Dendritic cell treated with granulocyte-macrophage colony-stimulating factor and Interleukin-4, amounts not matched to agents 40 ng/mL and 50 ng/mL, for 4 days (primary cell): Measurements from ENCODE around the gene ABHD14A.

Source experiments
- H3K27ac Mint-ChIP-seq: one replicate; pipeline ENCODE4 v1.8.0; 2022; ENCODE audit warnings: mild to moderate bottlenecking, mixed read lengths
- H3K27me3 Mint-ChIP-seq: one replicate; pipeline ENCODE4 v1.8.0; 2022; ENCODE audit warnings: mild to moderate bottlenecking, mixed read lengths
- H3K36me3 Mint-ChIP-seq: one replicate; pipeline ENCODE4 v1.8.0; 2022; ENCODE audit warnings: low read depth, mixed read lengths
- H3K4me1 Mint-ChIP-seq: one replicate; pipeline ENCODE4 v1.8.0; 2022; ENCODE audit warnings: low read depth, mixed read lengths
- H3K4me3 Mint-ChIP-seq: one replicate; pipeline ENCODE4 v1.8.0; 2022; ENCODE audit warnings: mild to moderate bottlenecking, moderate library complexity, mixed read lengths
- H3K9me3 Mint-ChIP-seq: one replicate; pipeline ENCODE4 v1.8.0; 2022; ENCODE audit warnings: mixed read lengths
- intact Hi-C: fragments of 100-400 bp; cut with micrococcal nuclease; formaldehyde crosslinking; loops from one replicate; pipeline ENCODE4 v1.15.0; 2022

Gene ABHD14A

GRCh38 chr3:51957520-51958205 lies 17.2 kb upstream of the ABHD14A start:
- intact Hi-C loops, result no loop called here
- H3K4me1 Mint-ChIP-seq, result peaks cover 45% of the 10 kb centered on the region
- no peak overlapping the region for H3K4me3 Mint-ChIP-seq
- no peaks in the 10 kb centered on the region for H3K9me3 Mint-ChIP-seq
- no peaks in the 10 kb centered on the region for H3K36me3 Mint-ChIP-seq
- H3K27me3 Mint-ChIP-seq, result peaks cover 67% of the 10 kb centered on the region
- H3K27ac Mint-ChIP-seq, result no peak overlapping the region

- Mint-ChIP-seq H3K27me3 (peaks cover 75% of the 10 kb centered on the region), H3K9me3 (no peaks in the 10 kb centered on the region), H3K4me1 (peaks cover 33% of the 10 kb centered on the region), H3K4me3 (no peak overlapping the region), H3K36me3 (no peaks in the 10 kb centered on the region), H3K27ac (no peak overlapping the region)
- intact Hi-C loops, result no loop called here
These were observed 16.0 kb upstream of the ABHD14A start for GRCh38 chr3:51958603-51959521.

DNA sequence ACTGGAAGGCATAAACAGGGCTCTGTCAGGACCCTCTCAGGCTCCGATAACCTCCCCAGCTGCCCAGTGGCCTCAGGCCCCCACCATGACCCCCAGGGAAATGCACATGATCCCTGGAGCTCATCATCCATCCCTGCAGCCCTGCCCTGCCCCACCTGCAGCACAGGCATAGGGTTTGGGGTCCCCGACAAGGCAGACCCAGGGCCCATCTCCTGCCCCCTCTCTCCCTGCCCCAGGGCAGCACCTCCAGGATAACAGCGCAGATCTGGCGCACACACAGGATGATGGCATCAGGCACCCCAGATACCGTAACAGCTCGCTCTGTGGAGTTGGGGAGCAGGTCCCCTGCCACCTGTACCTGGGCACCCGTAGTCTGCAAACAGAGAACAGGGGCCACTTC lies 15.2 kb upstream of the ABHD14A start:
- peaks cover 78% of the 10 kb centered on the region for H3K27me3 Mint-ChIP-seq
- no peaks in the 10 kb centered on the region for H3K9me3 Mint-ChIP-seq
- H3K27ac Mint-ChIP-seq, result no peak overlapping the region
- H3K4me3 Mint-ChIP-seq, result no peak overlapping the region
- peaks cover 26% of the 10 kb centered on the region for H3K4me1 Mint-ChIP-seq
- intact Hi-C loops, result no loop called here
- no peaks in the 10 kb centered on the region for H3K36me3 Mint-ChIP-seq

- Mint-ChIP-seq H3K27ac (no peak overlapping the region), H3K36me3 (no peaks in the 10 kb centered on the region)
These were observed 14.5 kb upstream of the ABHD14A start for GRCh38 chr3:51960386-51960785.

GRCh38 chr3:51961011-51961410 lies 13.9 kb upstream of the ABHD14A start:
- peaks cover 17% of the 10 kb centered on the region for H3K4me1 Mint-ChIP-seq
- H3K4me3 Mint-ChIP-seq, result no peak overlapping the region
- no peaks in the 10 kb centered on the region for H3K36me3 Mint-ChIP-seq
- intact Hi-C loops, result no loop called here
- no peak overlapping the region for H3K27ac Mint-ChIP-seq
- peaks cover 82% of the 10 kb centered on the region for H3K27me3 Mint-ChIP-seq
- no peaks in the 10 kb centered on the region for H3K9me3 Mint-ChIP-seq

More at GRCh38 chr3:51960386-51960785, 14.5 kb upstream of the ABHD14A start:
- peaks cover 18% of the 10 kb centered on the region for H3K4me1 Mint-ChIP-seq
- peaks cover 79% of the 10 kb centered on the region for H3K27me3 Mint-ChIP-seq
- intact Hi-C loops, result no loop called here
- no peak overlapping the region for H3K4me3 Mint-ChIP-seq
- no peaks in the 10 kb centered on the region for H3K9me3 Mint-ChIP-seq

GRCh38 chr3:51961602-51962569 lies 13.0 kb upstream of the ABHD14A start:
- Mint-ChIP-seq H3K27ac (no peak overlapping the region), H3K4me1 (peaks cover 17% of the 10 kb centered on the region), H3K4me3 (no peak overlapping the region), H3K9me3 (no peaks in the 10 kb centered on the region), H3K27me3 (peaks cover 82% of the 10 kb centered on the region), H3K36me3 (no peaks in the 10 kb centered on the region)
- intact Hi-C loops, result no loop called here

DNA sequence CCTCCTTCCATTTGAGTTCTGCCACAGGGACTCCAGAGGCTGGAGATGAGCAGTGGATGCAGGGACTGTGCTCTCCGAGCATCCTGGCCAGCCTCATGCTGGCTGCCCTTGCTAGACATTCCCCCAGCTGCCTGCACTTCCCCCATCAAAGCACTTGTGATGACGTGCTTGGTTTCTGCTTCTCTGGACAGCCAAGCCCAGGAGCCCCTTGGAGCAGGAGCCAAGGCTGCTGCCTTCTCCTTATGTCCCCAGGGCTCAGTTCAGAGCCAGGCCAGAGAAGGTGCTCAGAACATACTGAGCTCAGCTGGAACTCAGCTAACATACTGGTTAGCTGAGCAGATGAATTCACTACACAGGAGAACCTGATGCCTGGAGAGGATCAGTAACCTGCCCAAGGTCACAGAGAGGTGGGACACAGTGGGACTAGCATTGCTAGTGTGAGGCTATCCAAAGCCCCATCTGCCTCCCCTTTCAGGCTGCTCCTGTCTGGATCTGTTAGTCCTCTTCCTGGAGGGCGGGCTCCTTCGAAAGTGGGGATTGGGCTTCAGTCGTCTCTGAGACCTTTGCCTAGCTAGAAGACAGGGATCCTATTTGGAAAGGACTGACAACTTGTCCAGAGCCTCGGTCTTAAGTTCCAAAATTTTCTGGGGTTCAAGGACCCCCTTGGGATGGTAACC lies 11.9 kb upstream of the ABHD14A start:
- no peak overlapping the region for H3K4me3 Mint-ChIP-seq
- no peaks in the 10 kb centered on the region for H3K9me3 Mint-ChIP-seq
- H3K4me1 Mint-ChIP-seq, result peaks cover 15% of the 10 kb centered on the region
- peaks cover 85% of the 10 kb centered on the region for H3K27me3 Mint-ChIP-seq
- H3K27ac Mint-ChIP-seq, result no peak overlapping the region
- intact Hi-C loops, result no loop called here
- H3K36me3 Mint-ChIP-seq, result no peaks in the 10 kb centered on the region

GRCh38 chr3:51963951-51964451 lies 10.9 kb upstream of the ABHD14A start:
- Mint-ChIP-seq H3K36me3 (peaks cover 2% of the 10 kb centered on the region), H3K4me3 (no peak overlapping the region), H3K27ac (no peak overlapping the region), H3K9me3 (no peaks in the 10 kb centered on the region), H3K27me3 (peaks cover 86% of the 10 kb centered on the region), H3K4me1 (peaks cover 20% of the 10 kb centered on the region)
- intact Hi-C loops, result no loop called here

- peaks cover 7% of the 10 kb centered on the region for H3K36me3 Mint-ChIP-seq
- no peak overlapping the region for H3K4me3 Mint-ChIP-seq
- no peak overlapping the region for H3K27ac Mint-ChIP-seq
- peaks cover 24% of the 10 kb centered on the region for H3K4me1 Mint-ChIP-seq
- intact Hi-C loops, result no loop called here
- peaks cover 85% of the 10 kb centered on the region for H3K27me3 Mint-ChIP-seq
- H3K9me3 Mint-ChIP-seq, result no peaks in the 10 kb centered on the region
These were observed 10.3 kb upstream of the ABHD14A start for GRCh38 chr3:51964521-51964920.

DNA sequence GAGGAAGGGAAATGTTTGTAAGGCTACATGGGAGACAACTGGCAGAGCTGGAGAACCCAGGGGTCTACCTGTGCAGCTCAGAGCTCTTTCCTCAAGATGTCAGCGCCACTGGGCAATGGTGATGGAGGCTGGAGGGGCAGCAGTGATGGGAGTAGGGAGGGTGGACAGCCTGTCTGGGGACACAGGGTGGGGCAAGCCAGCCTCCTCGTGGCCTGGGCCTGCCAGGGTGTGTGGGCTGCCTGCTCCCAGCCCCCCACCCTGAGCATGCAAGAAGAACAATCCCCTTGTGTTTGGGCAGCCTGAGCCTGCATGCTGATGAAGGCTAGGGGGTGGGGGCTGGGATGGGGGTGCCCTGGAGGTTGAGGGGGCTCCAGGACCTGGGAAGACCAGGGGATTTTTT lies 8.8 kb upstream of the ABHD14A start:
- Mint-ChIP-seq H3K27me3 (peaks cover 75% of the 10 kb centered on the region), H3K4me1 (peaks cover 25% of the 10 kb centered on the region), H3K4me3 (peak overlapping the region; percentile 65), H3K27ac (no peak overlapping the region), H3K36me3 (peaks cover 12% of the 10 kb centered on the region), H3K9me3 (no peaks in the 10 kb centered on the region)
- intact Hi-C loops, result no loop called here

DNA sequence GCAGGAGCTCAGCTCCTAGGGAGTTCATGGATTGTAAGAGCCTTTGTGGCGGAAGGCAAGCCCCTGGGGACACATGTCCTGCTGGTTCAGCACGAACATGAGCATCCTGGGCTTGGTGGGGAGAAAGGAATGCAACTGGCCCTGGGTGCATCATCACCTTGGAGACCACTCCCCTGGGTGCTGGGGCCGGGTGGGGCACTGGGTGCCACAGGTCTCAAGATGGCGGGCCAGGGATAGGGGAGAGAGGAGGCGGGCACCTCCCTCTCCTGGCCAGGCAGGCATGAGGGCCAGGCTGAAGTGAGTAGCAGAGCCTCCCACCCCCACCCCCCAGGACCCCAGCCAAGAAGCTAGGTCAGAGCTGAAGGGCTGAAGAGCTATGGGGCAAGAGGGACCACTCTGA lies 8.4 kb upstream of the ABHD14A start:
- Mint-ChIP-seq H3K27ac (no peak overlapping the region), H3K36me3 (peaks cover 12% of the 10 kb centered on the region), H3K9me3 (no peaks in the 10 kb centered on the region), H3K27me3 (peaks cover 70% of the 10 kb centered on the region), H3K4me1 (peaks cover 28% of the 10 kb centered on the region), H3K4me3 (peak overlapping the region; percentile 65)
- intact Hi-C loops, result no loop called here

DNA sequence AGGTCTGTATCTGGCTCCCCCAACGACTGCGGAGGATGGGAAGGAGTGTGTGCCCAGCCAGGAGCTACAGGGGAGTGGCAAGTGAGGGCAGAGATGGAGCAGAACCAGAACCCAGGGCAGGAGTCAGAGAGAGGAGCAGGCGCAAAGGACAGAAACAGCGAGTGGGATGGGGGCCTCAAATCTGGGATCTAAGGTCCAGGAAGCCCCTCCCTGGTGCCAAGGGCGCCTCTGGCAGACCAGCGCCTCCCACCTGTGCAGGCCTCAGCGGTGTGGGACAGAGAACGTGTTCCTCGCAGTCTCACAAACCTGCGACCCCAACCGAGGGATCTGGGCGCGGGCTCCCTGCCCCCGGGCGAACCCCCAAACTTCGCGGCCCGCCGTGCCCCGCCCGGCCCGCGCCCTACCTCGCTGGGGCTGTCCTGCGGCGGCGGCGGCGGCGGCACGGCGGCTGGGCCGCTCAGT lies 7.9 kb upstream of the ABHD14A start:
- intact Hi-C loops, result no loop called here
- Mint-ChIP-seq H3K4me1 (peaks cover 28% of the 10 kb centered on the region), H3K27me3 (peaks cover 65% of the 10 kb centered on the region), H3K9me3 (no peaks in the 10 kb centered on the region), H3K27ac (no peak overlapping the region), H3K4me3 (peak overlapping the region; percentile 65), H3K36me3 (peaks cover 12% of the 10 kb centered on the region)
